NCI-H748 (cell line): Measurements from ENCODE around the gene SRRM4.
A peak's percentile ranks its signal among the peaks of the same experiment; 100 is the strongest.

ENCODE experiments used
- DNase-seq: peaks from one replicate; lab custom pipeline; 2025; ENCODE audit not compliant: unreplicated experiment; lab: John Stamatoyannopoulos, UW

SRRM4 gene

DNA sequence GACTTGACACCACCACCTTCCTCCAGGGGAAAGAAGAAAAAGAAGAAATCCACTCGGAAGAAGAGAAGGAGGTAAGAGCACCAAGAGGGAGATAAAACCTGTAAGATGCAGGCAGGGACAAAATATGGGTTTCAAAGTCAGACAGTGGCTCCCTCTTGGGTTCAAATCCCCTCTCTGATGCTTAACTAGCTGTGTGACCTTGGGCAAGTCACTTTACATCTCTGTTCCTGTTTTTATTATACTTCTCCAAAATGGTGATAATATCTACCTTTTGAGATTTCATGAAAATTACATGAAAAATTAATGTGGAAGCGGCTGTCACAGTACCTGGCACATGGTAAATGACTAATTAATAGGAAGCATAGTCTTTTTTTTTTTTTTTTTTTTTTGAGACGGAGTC lies 133.0 kb downstream of the SRRM4 start:
- no peak for DNase-seq

DNA sequence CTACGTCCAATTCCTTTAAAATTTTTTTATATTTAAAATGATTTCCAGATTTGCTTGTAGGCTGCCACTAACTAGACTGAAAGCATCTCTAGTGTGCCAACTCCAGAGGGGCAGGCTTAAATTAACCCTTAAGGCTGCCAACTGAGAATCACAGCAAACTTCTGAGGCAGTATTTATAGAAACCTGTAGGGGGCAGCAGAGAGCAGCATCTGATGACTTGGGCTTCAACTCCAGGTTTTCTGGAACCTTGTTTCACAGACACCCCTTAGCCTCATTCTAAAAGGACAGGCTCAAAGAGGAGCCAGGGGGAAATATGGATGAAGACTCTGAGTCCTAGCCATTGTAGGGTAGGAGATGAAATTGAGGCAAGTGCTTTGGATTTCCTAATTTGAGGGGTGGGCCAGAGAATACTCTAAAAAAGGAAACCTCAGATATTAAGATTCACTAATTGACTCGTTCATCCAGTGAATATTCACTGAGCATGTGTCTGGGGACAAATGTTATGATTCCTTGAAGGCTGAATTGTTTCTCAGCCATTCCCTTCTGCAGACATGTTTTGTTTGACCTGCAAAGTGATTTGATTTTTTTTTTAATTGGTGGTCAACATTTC lies 134.1 kb downstream of the SRRM4 start:
- peak; percentile 69 for DNase-seq

DNA sequence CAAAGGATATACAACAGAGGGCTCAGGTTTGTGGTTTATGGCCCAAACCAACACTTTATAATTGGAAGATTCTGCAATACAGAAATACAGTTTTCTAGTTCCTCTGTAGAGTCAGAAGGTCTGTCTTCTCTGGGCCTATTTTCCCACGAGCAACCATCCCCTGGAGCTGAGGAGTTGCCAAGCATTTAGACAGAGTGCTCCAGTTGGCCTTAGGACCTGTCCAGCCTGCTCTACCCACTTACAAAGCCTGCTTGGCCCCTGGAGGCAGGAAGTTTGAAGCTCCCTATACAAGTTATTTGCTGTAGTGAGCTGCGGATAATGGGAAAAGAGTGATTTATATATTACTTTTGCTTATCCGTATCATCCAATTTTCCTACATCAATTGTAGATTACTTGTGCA lies 136.6 kb downstream of the SRRM4 start:
- no peak for DNase-seq

DNA sequence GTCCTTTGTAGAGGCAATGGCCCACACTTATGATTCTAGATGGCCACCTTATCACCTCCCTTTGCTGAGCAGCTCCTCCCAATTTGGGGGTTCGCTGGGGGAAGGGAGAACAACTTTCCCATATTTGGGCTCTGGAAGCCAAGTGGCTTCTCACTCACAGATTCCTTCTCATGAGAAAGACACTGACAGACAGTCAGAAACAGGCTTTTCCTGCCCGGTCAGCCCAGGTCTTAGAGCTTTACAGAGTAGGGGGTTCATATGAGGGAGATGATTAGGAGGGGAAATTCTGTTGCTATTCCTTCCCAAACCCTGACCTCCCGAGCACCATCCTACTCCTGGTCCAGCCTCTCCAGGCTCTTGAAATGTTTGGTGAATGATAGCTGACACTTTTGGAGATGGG lies 137.3 kb downstream of the SRRM4 start:
- no peak for DNase-seq

DNA sequence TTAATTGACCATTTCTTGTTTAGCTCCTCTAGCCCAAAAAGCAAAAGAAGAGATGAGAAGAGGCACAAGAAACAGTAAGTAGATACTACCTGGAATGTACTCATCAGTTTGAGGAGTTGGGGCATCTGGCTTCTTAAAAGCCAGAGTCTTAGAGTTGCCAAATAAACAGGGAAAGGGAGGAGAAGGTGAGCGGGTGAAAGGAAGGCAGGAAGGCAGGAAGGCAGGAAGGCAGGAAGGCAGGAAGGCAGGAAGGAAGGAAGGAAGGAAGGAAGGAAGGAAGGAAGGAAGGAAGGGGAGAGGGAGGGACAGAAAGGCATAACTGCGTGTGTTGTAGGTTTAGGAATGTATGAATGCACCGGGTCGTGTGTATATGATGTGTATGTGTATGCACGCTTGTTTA lies 140.7 kb downstream of the SRRM4 start:
- no peak for DNase-seq

DNA sequence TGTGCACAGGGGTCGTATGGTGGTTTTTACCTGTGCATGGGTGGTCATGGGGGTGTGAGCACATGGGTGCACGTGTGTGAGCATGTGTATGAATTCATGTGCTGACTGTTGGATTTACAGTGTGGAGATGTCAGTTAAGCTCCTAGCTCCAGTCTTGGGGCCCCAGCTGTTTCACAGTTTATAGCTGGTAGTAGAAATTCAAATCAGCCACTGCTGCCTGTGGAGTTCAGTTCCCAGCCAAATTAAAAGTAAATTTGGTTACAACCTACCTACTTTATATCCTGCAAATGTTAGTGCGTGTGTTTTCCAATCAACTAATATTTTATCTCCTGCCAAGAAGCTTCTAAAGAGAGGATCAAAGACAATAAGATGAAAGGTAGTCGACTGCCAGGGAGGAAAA lies 141.4 kb downstream of the SRRM4 start:
- DNase-seq: no peak

DNA sequence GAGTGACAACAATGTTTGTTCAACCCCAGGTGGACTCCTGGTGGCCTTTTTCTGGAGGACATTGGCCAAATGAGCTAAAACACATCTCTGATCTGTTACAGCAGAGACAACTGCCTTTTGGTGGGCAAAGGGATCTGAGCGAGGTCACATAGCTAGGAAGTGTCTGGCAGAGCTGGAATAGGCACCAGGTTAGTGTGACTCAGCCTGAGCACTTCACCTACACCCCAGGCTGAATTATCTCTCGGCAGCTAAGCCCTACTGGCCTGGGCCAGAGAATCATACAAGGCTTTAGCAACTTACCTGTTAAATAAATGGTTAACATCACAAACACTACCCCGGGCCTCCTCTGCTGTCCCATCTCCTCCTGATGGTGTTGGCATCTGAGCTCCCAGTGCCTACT lies 147.2 kb downstream of the SRRM4 start:
- DNase-seq: no peak

DNA sequence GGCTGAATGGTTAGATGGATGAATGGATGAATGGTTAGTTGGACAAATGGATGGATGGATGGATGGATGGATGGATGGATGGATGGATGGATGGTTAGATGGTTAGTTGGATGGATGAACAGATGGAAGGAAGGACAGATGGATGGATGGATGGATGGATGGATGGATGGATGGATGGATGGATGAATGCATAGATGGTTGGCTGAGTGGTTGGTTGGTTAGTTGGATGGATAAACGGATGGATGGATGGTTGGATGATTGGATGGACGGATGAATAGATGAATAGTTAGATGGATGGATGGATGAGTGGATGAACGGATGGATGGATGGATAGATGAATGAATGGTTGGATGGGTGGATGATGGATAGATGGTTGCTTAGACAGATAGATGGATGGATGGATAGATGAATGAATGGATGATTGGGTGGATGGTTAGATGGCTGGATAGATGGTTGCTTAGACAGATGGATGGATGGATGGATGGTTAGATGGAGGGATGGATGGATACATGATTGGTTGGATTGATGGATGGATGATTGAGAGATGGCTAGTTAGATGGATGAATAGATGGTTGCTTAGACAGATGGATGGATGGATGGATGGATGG lies 148.6 kb downstream of the SRRM4 start:
- no peak for DNase-seq

DNA sequence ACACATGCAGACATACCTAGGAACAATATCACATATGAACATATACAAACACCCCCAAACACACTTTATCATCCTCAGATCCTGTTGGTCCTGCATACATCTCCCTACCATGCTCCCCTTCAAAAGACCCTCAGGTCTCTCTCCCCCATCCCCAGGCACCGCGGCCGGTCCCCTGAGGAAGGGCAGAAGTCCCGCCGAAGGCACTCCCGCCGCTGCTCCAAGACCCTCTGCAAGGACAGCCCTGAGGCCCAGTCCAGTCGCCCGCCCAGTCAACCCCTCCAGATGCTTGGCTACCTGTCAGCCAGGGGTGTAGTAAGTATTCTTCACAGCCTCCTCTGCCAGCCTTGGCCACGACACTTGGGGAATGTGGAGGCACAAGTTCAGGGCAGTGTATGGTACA lies 149.2 kb downstream of the SRRM4 start:
- no peak for DNase-seq

DNA sequence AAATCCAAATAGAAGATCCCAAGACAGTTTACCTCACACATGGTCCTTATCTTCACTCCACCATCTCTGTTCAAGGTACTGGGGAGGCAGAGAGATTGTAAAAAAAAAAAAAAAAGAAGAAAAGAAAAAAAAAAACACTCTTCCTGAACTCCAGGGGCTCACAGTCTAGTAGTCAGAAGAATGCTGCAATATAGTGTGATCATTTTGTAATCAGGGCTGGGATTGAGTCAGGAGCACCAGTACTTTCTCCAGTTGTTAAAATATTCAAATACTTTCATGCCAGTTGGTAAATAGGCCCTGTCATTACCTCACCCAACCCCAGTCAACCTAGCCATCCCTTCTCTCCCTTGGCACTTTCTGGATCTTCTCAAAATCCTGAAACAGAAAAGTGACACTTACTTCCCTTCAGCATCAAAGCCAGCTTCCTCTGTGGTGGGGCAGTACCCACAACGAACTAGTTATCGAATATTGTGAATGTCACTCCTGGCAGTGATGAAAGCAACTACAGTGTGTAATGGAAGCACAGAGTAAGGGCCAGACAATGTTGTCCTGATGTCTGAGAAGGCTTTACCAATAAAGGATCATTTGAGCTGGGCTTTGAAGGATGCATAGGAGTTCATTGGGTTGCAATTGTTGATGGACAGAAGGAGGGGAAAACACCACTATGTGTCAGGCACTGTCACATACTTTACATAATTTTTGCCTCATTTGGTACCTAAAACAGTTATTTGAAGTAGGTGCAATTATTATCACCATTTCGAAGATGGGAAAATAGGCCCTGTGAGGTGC lies 153.1 kb downstream of the SRRM4 start:
- no peak for DNase-seq

DNA sequence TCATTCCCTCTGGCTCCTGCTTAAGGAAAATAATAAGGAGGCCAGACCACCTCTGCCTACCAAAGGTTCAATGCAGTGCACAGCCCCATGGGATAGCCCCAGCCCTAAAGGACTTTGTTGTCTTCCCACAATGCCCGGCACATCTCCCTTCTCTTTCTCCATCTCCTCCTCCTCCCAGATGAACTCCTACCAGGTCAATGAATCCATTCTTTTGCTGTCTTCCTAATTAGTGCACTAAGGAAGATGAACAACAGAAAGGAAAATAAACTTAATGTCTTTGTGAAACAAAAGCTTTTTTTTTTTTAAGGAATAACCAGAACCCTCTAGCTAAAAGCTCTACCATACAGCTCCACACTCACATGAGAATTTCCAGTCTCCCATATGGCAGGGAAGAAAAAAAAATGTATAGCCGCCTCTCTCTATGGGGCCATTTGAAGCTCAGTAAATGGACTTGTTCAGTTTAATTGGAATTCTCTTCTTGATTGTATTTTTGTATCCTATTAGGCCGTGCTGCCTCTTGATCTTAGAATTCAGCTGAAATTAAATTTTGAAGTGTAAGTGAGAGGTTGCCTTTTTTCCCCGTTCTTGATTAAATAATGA lies 155.6 kb downstream of the SRRM4 start:
- no peak for DNase-seq

DNA sequence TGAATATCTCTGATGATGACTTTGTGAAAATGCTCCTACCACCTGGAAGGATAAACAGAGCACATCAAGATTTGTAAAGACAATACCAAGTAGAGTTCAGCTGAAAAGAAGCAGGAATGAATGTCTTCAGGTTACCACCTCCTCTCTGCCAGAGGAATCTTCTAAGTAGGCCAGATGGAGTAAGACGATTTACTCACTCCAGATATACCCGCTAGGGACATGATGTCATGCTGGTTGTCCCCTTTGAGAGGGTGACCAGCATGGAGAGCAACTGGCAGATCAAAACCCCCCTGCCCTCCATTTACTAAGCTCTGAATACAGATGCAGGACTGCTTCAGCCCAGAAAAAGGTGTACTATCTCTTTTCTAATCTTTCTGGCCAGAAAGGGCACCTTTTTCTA lies 158.1 kb downstream of the SRRM4 start:
- DNase-seq: no peak

DNA sequence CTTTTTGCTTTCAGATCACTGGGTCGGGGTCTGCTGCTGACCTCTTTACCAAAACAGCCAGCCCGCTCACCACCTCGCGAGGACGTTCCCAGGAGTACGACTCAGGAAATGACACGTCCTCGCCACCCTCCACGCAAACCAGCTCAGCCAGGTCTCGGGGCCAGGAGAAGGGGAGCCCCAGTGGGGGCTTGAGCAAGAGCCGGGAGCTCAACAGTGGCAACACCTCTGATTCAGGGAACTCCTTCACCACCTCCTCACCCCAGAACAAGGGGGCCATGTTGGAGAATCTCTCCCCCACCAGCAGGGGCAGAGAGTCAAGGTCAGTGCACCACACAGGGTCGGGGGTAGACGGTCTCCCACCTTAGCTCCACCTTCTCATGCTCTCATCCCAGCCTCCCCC lies 164.0 kb downstream of the SRRM4 start:
- DNase-seq: no peak

DNA sequence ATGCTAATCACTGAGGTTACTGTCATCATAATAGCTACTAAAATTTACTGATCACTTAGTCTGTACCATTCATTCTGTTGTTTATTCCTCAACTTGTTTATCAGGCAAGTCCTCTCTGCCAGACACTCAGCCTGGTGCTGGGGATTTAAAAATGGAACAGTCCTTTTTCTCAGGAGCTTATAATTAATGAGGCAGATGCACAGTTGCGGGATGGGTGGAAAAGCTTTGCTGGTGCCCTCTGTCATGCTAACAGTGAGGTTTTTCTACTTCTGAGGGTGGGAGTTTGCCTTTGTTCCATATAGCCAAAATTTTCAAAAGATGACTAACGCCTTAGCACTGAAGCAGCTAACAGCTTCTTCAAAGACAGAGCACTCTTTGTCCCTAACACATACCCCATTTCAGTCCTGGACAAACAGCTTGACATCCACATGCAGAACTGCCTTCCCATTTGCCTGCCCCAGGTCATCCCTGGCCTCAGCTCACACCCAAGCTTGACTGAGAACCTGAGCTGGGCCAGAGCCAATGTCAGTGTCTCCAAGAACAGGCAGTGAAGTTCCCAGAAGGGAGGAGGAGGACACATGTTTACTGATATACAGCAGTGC lies 166.6 kb downstream of the SRRM4 start:
- no peak for DNase-seq

DNA sequence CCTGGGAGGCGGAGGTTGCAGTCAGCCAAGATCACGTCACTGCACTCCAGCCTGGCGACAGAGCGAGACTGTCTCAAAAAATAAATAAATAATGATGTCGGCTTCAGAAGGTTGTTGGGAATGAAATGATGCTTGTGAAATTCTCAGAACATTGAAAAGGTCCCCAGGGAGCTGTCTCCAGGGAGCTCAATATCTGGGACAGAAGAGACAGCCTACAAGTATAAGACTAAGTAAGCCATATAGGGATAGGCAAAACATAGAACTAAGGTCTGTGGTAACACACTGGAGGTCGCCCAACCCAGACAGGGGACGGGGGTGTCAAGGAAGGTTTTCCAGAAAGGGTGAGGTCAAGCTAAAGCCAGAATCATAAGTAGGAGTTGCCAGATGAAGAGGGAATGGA lies 167.9 kb downstream of the SRRM4 start:
- no peak for DNase-seq

DNA sequence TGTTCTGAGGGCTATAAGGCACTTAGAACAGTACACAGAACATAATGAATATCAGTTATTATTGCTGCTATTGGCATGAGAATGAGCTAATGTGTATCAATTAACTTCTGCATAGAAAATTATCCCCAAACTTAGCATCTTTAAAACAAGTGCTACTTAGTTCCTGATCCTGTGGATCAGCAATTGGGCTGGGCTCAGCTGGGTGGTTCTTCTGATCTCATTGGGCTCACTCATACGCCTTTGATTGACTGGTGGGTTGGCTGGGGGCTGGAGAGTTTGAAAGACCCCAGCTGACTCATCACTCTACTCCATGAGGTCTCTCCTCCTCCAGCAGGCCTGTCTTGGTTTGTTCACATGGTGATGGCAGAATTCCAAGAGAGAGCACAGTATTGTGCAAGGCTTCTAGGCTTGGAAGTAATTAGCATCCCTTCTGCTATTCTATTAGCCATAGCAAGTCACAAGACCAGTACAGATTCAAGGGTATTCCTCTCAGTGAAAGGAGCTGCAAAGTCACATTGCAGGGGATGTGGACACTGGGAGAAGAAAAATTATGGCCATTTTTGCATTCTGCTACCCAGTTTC lies 170.2 kb downstream of the SRRM4 start:
- DNase-seq: no peak

DNA sequence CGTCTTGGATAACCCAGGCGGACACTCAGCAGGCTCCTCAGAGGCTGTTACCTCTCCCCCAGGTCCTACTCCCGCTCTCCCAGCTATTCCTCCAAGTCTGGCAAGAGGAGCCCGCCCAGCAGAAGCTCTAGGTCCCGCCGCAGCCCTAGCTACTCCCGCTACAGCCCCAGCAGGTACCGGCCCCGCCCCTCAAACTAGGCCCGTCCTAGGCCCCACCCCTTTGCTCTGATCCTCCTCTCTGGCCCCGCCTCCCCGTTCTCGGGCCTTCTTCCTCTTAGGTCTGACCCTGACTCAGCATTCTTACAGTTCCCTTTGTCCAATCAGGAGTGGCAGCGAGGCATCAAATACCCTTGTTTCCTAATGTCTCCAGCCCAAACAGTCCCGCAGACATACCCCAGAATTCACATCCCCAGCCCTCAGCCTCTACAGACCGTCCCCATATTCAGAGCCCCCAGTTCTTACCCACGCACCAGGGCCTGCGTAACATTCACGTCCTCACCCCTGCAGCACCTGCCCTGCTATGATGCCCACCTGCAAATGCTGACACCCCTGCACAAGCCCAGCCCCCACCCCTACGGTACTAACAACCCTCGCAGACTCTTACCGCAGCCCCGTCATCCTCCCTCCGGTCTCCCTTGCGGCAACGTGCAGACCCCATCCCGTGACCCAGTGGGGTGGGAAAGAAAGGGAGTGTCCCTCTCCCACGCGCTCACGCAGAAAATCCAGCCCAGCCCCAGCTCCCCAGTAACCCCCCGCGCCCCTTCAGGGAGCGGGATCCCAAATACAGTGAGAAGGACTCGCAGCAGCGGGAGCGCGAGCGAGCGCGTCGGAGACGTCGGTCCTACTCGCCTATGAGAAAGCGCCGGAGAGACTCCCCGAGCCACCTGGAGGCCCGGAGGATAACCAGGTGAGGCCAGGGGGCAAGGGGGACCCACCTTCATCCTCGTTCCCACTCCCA lies 172.4 kb downstream of the SRRM4 start:
- DNase-seq: no peak

DNA sequence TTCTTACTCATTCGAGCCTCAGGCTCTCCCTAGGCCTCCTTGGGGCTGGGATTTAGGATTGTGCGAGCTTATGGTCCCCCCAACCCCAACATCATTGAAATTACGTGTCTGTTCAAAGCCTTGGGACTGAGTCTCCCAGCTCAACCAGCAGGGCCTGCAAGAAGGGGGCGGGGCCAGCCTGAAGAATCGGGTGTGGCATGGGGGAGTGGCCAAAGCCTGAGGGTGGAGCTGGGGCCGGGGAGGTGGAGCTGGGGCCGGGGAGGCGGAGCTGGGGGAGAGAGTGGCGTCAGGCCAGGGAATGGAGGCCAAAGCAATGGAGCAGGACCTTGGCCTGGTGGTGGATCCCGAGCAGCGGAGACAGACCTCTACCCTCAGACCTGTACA lies 173.1 kb downstream of the SRRM4 start:
- DNase-seq: no peak

DNA sequence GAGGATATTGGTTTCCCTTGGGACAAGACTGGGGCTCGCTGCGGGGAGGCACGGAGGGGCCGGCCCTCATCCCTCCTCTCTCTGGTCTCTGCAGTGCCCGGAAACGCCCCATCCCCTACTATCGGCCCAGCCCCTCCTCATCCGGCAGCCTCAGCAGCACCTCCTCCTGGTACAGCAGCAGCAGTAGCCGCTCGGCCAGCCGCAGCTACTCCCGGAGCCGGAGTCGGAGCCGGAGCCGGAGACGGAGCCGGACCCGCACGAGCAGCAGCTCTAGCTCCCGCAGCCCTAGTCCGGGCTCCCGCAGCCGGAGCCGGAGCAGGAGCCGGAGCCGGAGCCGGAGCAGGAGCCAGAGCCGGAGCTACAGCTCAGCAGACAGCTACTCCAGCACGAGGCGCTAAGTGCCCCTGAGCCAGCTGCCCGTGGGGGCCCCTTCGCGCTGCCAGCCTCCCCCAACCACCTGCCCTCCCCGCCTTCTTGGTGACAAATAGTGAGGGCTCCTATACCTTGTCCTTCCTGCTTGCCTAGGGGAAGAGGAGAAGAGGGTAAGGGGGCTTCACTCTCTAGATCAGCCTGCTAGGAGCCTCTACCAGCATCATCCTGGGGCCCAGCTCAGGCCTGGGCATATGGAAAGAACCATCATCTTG lies 175.2 kb downstream of the SRRM4 start:
- no peak for DNase-seq

DNA sequence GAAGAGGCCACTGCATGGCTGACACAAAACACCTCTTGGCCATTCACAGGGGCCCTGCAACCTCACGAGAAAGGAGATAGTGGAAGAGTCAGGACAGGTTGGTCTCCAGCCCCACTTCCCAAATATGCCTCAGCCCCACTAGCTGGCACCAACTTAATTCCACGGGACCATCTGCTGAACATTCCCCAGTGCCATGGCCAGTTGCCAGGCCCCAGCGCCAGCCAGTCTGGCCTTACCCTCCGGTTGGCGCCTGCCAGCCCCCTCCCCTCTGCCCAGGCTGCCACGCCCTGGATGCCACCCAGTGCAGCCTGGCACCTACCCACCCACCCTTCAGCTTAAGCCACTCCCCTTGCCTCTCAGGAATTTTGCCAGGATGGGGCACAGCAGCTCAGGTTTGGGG lies 176.2 kb downstream of the SRRM4 start:
- no peak for DNase-seq
